NB4 (cell line): ENCODE data around the gene FRAS1.

Experiments
- DNase-seq: peaks from one replicate; pipeline ENCODE4 v3.0.0; 2010; ENCODE audit warnings: low read depth
- H3K4me3 ChIP-seq: one replicate; pipeline ENCODE4 v1.5.1; 2011; ENCODE audit warnings: mild to moderate bottlenecking, low read depth, low read length, moderate library complexity
- CTCF ChIP-seq: IDR thresholded peaks from one replicate; pipeline ENCODE4 v1.5.1; 2012; ENCODE audit warnings: low read depth, low read length
- MAX ChIP-seq: IDR thresholded peaks from 2 replicates; pipeline ENCODE4 v1.6.1; 2011; ENCODE audit warnings: low read depth, low read length
- MYC ChIP-seq: IDR thresholded peaks from 2 replicates; pipeline ENCODE4 v1.6.1; 2011; ENCODE audit warnings: low read depth, low read length
- POLR2A ChIP-seq: IDR thresholded peaks from 2 replicates; pipeline ENCODE4 v1.6.1; 2011; ENCODE audit warnings: mild to moderate bottlenecking; ENCODE audit not compliant: insufficient read length; ENCODE audit errors: extremely low read depth

FRAS1 gene

GRCh38 chr4:78528327-78528726 is 471.2 kb downstream of the FRAS1 start:
- no peak overlapping the region for H3K4me3 ChIP-seq
- TF ChIP-seq MYC (no peak), MAX (no peak), POLR2A (no peak), CTCF (no peak)
- DNase-seq = no peak

- DNase-seq = no peak
Measured at GRCh38 chr4:78529569-78530209, 472.6 kb downstream of the FRAS1 start.

GRCh38 chr4:78532046-78532445 is 474.9 kb downstream of the FRAS1 start:
- no peak for TF ChIP-seq POLR2A
- no peak for TF ChIP-seq MYC
- TF ChIP-seq CTCF = no peak
- no peak for TF ChIP-seq MAX

More at GRCh38 chr4:78529569-78530209, 472.6 kb downstream of the FRAS1 start:
- no peak for TF ChIP-seq MYC
- no peak for TF ChIP-seq MAX
- TF ChIP-seq POLR2A = no peak
- no peak for TF ChIP-seq CTCF
- H3K4me3 ChIP-seq = no peak overlapping the region

GRCh38 chr4:78533854-78534253 is 476.7 kb downstream of the FRAS1 start:
- TF ChIP-seq CTCF (no peak), POLR2A (no peak), MYC (no peak), MAX (no peak)
- DNase-seq = no peak
- H3K4me3 ChIP-seq = no peak overlapping the region

More at GRCh38 chr4:78532046-78532445, 474.9 kb downstream of the FRAS1 start:
- DNase-seq = no peak
- H3K4me3 ChIP-seq = no peak overlapping the region

GRCh38 chr4:78534286-78534955 is 477.3 kb downstream of the FRAS1 start:
- H3K4me3 ChIP-seq = no peak overlapping the region
- TF ChIP-seq MYC (no peak), CTCF (no peak)
- no peak for DNase-seq
